Ovary (tissue), 9 donors: Measurements from ENCODE around the gene TTC33. TPM values are rescaled to one million over a fixed set of nuclear protein-coding genes. Genes with fewer than 3 reads are reported as not detected.
"Not testable (repeated sequence)": the region's sequence is repeated elsewhere in the genome, so short reads cannot be mapped to it uniquely, and the experiment has no call there.

ENCODE experiments used
- DNase-seq, 5 donors: peaks; one replicate each; pipeline ENCODE4 v3.0.0-alpha.2; 2019 to 2020
- H3K27ac ChIP-seq, 2 donors: fragments of 200-600 bp; one replicate each; pipeline versions ENCODE4 v1.5.1 to v1.8.0; 2019 to 2022
- H3K27me3 ChIP-seq: fragments of 200-600 bp; one replicate; pipeline ENCODE4 v1.8.0; 2022
- H3K36me3 ChIP-seq: fragments of 200-600 bp; sonication (generic); one replicate; pipeline ENCODE4 v1.5.1; 2019
- H3K4me1 ChIP-seq: one replicate; pipeline ENCODE4 v1.8.1; 2013; ENCODE audit warnings: mild to moderate bottlenecking, moderate library complexity; ENCODE audit not compliant: insufficient read depth
- H3K4me3 ChIP-seq: fragments of 200-600 bp; sonication (generic); one replicate; pipeline ENCODE4 v1.5.1; 2017
- H3K9me3 ChIP-seq, 2 donors: fragments of 200-600 bp in 1 of 2; sonication (generic) in 1 of 2; one replicate each; pipeline versions ENCODE4 v1.5.1 to v1.8.1; 2013 to 2019; ENCODE audit warnings: mild to moderate bottlenecking in 1 of 2, moderate library complexity in 1 of 2
- CTCF ChIP-seq, 3 donors: fragments of 450-650 bp in 2 of 3; fragments of 200-600 bp in 1 of 3; IDR thresholded peaks; one replicate each; pipeline versions ENCODE4 v1.5.1 to v1.8.0; 2016 to 2022; ENCODE audit warnings: antibody characterized with exemption in 3 of 3, mild to moderate bottlenecking in 1 of 3
- EP300 ChIP-seq: sonication (generic); formaldehyde crosslinking; IDR thresholded peaks from one replicate; pipeline ENCODE4 v1.6.1; 2017; ENCODE audit warnings: antibody characterized with exemption
- POLR2A ChIP-seq: fragments of 450-650 bp; IDR thresholded peaks from one replicate; pipeline ENCODE4 v1.6.1; 2017; ENCODE audit warnings: antibody characterized with exemption, mild to moderate bottlenecking, moderate library complexity
- WGBS, 3 donors: extraction: QIAGEN DNeasy Blood & Tissue Kit in 1 of 3; methylation state at CpG; one replicate each; pipeline versions ENCODE4 v1.1.5 to v1.1.7; 2013 to 2017; 5-methylcytosine and 5-hydroxymethylcytosine counted together
- intact Hi-C, 4 donors: fragments of 100-400 bp; cut with DNase I; formaldehyde crosslinking; loops; one replicate each; pipeline versions ENCODE4 v1.11.0 to v1.15.1; 2022 to 2023
- polyA plus RNA-seq, 2 donors: library from polyadenylated mRNA; stranded (reverse); fragments of 200-250 nt in 1 of 2; fragments of 350-450 nt in 1 of 2; fragmentation: Illumina TruSeq in 1 of 2; extraction: RNeasy Lipid Tissue Mini Kit (QIAGEN cat#74804) in 1 of 2; gene quantifications; one replicate each; pipeline ENCODE4 v1.2.3, GENCODE V29; 2013 to 2014
- total RNA-seq, 7 donors: library from RNA; depleted of rRNA in 2 of 7; stranded (reverse); fragments of >200 nt in 2 of 7; fragmentation: NEBNext Ultra II Directional in 3 of 7; extraction: Animal tissue kit (Norgen Biotek cat#: 25700) in 3 of 7; gene quantifications; one replicate each; pipeline versions ENCODE4 v1.1.0 to v1.2.4, GENCODE V29; 2016 to 2023
- donor health status: DM: no; HTN: no; CAD: no; lungs with moderate emphysema.
- donor health status: DM: no; HTN: no; CAD: no.
- donor health status: Bipolar disorder and iron deficiency.
- donor health status: DM: yes; HTN: yes; CAD: no.
- donor health status: DM: no; HTN: no; CAD: no.
- donor health status: DM: yes; HTN: yes; CAD: no.

The TTC33 gene
- total and polyA plus RNA-seq, 9 donors: 10.6 to 26.0 (median 18.8) TPM

- Histone ChIP-seq H3K9me3 (no peaks in the 10 kb centered on the region), H3K27me3 (no peaks in the 10 kb centered on the region), H3K4me3 (no peak overlapping the region), H3K4me1 (no peaks in the 10 kb centered on the region), H3K36me3 (no peaks in the 10 kb centered on the region), H3K27ac (no peak overlapping the region)
- WGBS, 3 donors: 77 to 88% (median 83%) methylated on average over 1 of the region's 1 CpG
- intact Hi-C loops: no loop called here
- TF ChIP-seq CTCF (IDR thresholded peaks at IDR 0.05) (no peak), EP300 (no peak), POLR2A (no peak)
- DNase-seq: no peak
These were observed 155.4 kb downstream of the TTC33 start for GRCh38 chr5:40600383-40600782.

- Histone ChIP-seq H3K9me3 (no peaks in the 10 kb centered on the region), H3K27me3 (no peaks in the 10 kb centered on the region), H3K4me3 (no peak overlapping the region), H3K36me3 (no peaks in the 10 kb centered on the region), H3K27ac (no peak overlapping the region), H3K4me1 (no peaks in the 10 kb centered on the region)
- no peak for TF ChIP-seq POLR2A
- no peak for TF ChIP-seq CTCF (IDR thresholded peaks at IDR 0.05)
- TF ChIP-seq EP300: no peak
- intact Hi-C loops: no loop called here
- no peak for DNase-seq
These were observed 156.1 kb downstream of the TTC33 start for GRCh38 chr5:40599676-40600075.

DNA sequence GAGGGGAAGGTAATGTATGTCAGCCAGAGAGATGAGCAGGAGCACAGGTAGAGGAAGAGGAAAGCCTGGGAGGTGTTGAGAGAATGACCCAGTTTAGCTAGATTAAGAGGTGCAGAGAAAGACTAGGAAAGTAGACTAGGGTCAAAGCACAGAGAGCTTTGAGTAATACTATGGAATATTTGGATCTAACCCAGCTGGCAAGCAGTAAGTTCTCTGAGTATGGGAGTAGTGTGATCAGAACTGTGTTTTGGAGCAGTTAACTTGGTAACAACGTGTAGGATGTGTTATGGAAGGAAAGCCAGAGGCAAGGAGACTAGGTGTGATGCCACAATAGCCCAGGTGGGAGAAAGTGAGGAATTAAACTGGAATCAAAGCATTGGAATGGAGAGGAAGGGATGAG is 160.9 kb downstream of the TTC33 start:
- no peak for TF ChIP-seq POLR2A
- no peak for TF ChIP-seq EP300
- no peak for TF ChIP-seq CTCF (IDR thresholded peaks at IDR 0.05)
- Histone ChIP-seq H3K4me3 (no peak overlapping the region), H3K27me3 (no peaks in the 10 kb centered on the region), H3K27ac (no peak overlapping the region), H3K9me3 (no peaks in the 10 kb centered on the region), H3K36me3 (no peaks in the 10 kb centered on the region), H3K4me1 (no peaks in the 10 kb centered on the region)
- WGBS, 3 donors: 3 to 7% (median 4%) methylated on average over 1 of the region's 1 CpG
- intact Hi-C loops: no loop called here
- no peak for DNase-seq

GRCh38 chr5:40591727-40592396 is 163.9 kb downstream of the TTC33 start:
- H3K9me3 ChIP-seq, DNase-seq, H3K4me3 ChIP-seq, intact Hi-C loops, H3K4me1 ChIP-seq, H3K27me3 ChIP-seq, H3K27ac ChIP-seq, H3K36me3 ChIP-seq: not testable (repeated sequence)
- 62 to 70% (median 68%) methylated on average over 10 of the region's 10 CpGs for WGBS, 3 donors

GRCh38 chr5:40587376-40587775 is 168.4 kb downstream of the TTC33 start:
- H3K4me3 ChIP-seq: no peak overlapping the region
- no peak for DNase-seq
- H3K27ac ChIP-seq: no peak overlapping the region
- H3K36me3 ChIP-seq: no peaks in the 10 kb centered on the region
- no peaks in the 10 kb centered on the region for H3K27me3 ChIP-seq
- WGBS, 3 donors: 76 to 84% (median 82%) methylated on average over 1 of the region's 1 CpG
- no peaks in the 10 kb centered on the region for H3K9me3 ChIP-seq
- intact Hi-C loops: no loop called here
- TF ChIP-seq POLR2A: no peak
- no peak for TF ChIP-seq EP300
- no peak for TF ChIP-seq CTCF (IDR thresholded peaks at IDR 0.05)
- H3K4me1 ChIP-seq: no peaks in the 10 kb centered on the region
